DLD1 (cell line): ENCODE measurements around the gene KRTAP19-2.
"Not testable (repeated sequence)": the region's sequence is repeated elsewhere in the genome, so short reads cannot be mapped to it uniquely, and the experiment has no call there.

Source experiments
- in situ Hi-C: cut with HindIII; loops from 2 replicates; pipeline ENCODE4 v1.10.0; 2017; ENCODE audit warnings: low sequenced_read_pairs

The KRTAP19-2 gene

GRCh38 chr21:30487336-30487735, at the start of gene KRTAP19-2:
TSS of gene KRTAP19-2 (minus strand) at chr21:30487436. CDS start at chr21:30487348, 88 bp downstream.
- in situ Hi-C loops = no loop called here

GRCh38 chr21:30518876-30519275, 31.6 kb upstream of the KRTAP19-2 start:
- in situ Hi-C loops = no loop called here

- in situ Hi-C loops = no loop called here
Observed at GRCh38 chr21:30515681-30516080, 28.4 kb upstream of the KRTAP19-2 start.

- in situ Hi-C loops = not testable (repeated sequence)
Observed at GRCh38 chr21:30505621-30506205, 18.5 kb upstream of the KRTAP19-2 start.

- in situ Hi-C loops = no loop called here
Observed at GRCh38 chr21:30502041-30502440, 14.8 kb upstream of the KRTAP19-2 start, which contains the start of gene KRTAP19-5. TSS of gene KRTAP19-5 (minus strand) at chr21:30502141. CDS start at chr21:30502090, 51 bp downstream.

- in situ Hi-C loops = no loop called here
Observed at GRCh38 chr21:30497065-30497464, 9.8 kb upstream of the KRTAP19-2 start, which contains the start of gene KRTAP19-4. TSS of gene KRTAP19-4 (minus strand) at chr21:30497165. CDS start at chr21:30497110, 55 bp downstream.

- in situ Hi-C loops = no loop called here
Observed at GRCh38 chr21:30491963-30492428, 4.8 kb upstream of the KRTAP19-2 start, which contains the start of gene KRTAP19-3. TSS of gene KRTAP19-3 (minus strand) at chr21:30492013. CDS start at chr21:30491957, 56 bp downstream.

- in situ Hi-C loops = no loop called here
Observed at GRCh38 chr21:30486180-30486579, 1.1 kb downstream of the KRTAP19-2 start.

GRCh38 chr21:30482130-30482529, 5.1 kb downstream of the KRTAP19-2 start:
- in situ Hi-C loops = no loop called here

GRCh38 chr21:30480145-30480544, 7.1 kb downstream of the KRTAP19-2 start, which contains the start of gene KRTAP19-1:
TSS of gene KRTAP19-1 (minus strand) at chr21:30480367. CDS start at chr21:30480317, 50 bp downstream.
- in situ Hi-C loops = no loop called here

- in situ Hi-C loops = no loop called here
Observed at GRCh38 chr21:30479259-30479658, 8.0 kb downstream of the KRTAP19-2 start.

GRCh38 chr21:30478004-30478403, 9.2 kb downstream of the KRTAP19-2 start:
- in situ Hi-C loops = no loop called here

GRCh38 chr21:30468900-30469714, 18.1 kb downstream of the KRTAP19-2 start:
- in situ Hi-C loops = no loop called here

GRCh38 chr21:30463713-30464112, 23.5 kb downstream of the KRTAP19-2 start:
- in situ Hi-C loops = no loop called here

GRCh38 chr21:30448514-30448913, 38.7 kb downstream of the KRTAP19-2 start:
- in situ Hi-C loops = no loop called here

GRCh38 chr21:30447056-30447455, 40.2 kb downstream of the KRTAP19-2 start:
- in situ Hi-C loops = no loop called here

- in situ Hi-C loops = no loop called here
Observed at GRCh38 chr21:30444204-30444603, 43.0 kb downstream of the KRTAP19-2 start.

- in situ Hi-C loops = no loop called here
Observed at GRCh38 chr21:30443226-30443625, 44.0 kb downstream of the KRTAP19-2 start.

- in situ Hi-C loops = no loop called here
Observed at GRCh38 chr21:30439975-30440374, 47.3 kb downstream of the KRTAP19-2 start, which contains the start of gene KRTAP15-1. TSS of gene KRTAP15-1 (plus strand) at chr21:30440275. CDS start at chr21:30440328, 53 bp downstream.
